CD4-positive, alpha-beta T cell (primary cell): ENCODE data around the gene PTPN7. TPM values are rescaled to one million over a fixed set of nuclear protein-coding genes. Genes with fewer than 3 reads are reported as not detected.

Source experiments
- ATAC-seq: fragments of 200-7000 bp; cut with Tn5 transposase; one replicate; pipeline ENCODE4 v1.10.0; 2022; ENCODE audit warnings: mild to moderate bottlenecking; ENCODE audit not compliant: poor library complexity
- CTCF ChIA-PET: fragments of 350-600 bp; sonication (Branson Sonifier 250); formaldehyde crosslinking; loops from one replicate; lab custom pipeline; 2021; ENCODE audit warnings: antibody characterized with exemption, inconsistent platforms; lab: Charles Lee
- POLR2A ChIA-PET: fragments of 350-600 bp; sonication (Branson Sonifier 250); formaldehyde crosslinking; loops from one replicate; lab custom pipeline; 2021; ENCODE audit warnings: antibody characterized with exemption, inconsistent platforms; lab: Charles Lee
- DNase-seq, 14 experiments: peaks; one replicate each; pipeline ENCODE4 v3.0.0-alpha.2; 2013 to 2020; ENCODE audit warnings: mixed read lengths in 2 of 14
- H3K27ac ChIP-seq, 2 donors: one replicate each; pipeline versions ENCODE4 v1.5.1 to v1.7.0; 2013; ENCODE audit warnings: low read length in 2 of 2, low read depth in 1 of 2, mild to moderate bottlenecking in 1 of 2
- H3K27me3 ChIP-seq, 2 experiments: 1 replicate in 1 of 2; 2 replicates in 1 of 2; pipeline versions ENCODE4 v1.6.1 to v1.7.0; 2013; ENCODE audit warnings: low read length in 2 of 2, control low read depth in 1 of 2, mild to moderate bottlenecking in 1 of 2, moderate library complexity in 1 of 2; ENCODE audit not compliant: insufficient read depth in 2 of 2, control insufficient read depth in 1 of 2
- H3K36me3 ChIP-seq: one replicate; pipeline ENCODE4 v1.6.1; 2013; ENCODE audit warnings: low read length, control low read depth; ENCODE audit not compliant: insufficient read depth
- H3K4me1 ChIP-seq: one replicate; pipeline ENCODE4 v1.6.1; 2013; ENCODE audit warnings: low read length, control low read depth; ENCODE audit not compliant: insufficient read depth
- H3K4me3 ChIP-seq: one replicate; pipeline ENCODE4 v1.5.1; 2013; ENCODE audit warnings: mild to moderate bottlenecking, low read length, moderate library complexity
- H3K9me3 ChIP-seq, 2 experiments: 1 replicate in 1 of 2; 2 replicates in 1 of 2; pipeline versions ENCODE4 v1.6.1 to v1.7.0; 2013; ENCODE audit warnings: low read length in 2 of 2, mild to moderate bottlenecking in 2 of 2, control low read depth in 1 of 2, moderate library complexity in 1 of 2; ENCODE audit not compliant: control insufficient read depth in 1 of 2, insufficient read depth in 1 of 2
- H3K27ac Mint-ChIP-seq: one replicate; pipeline ENCODE4 v1.8.0; 2020; ENCODE audit warnings: mixed read lengths
- H3K27me3 Mint-ChIP-seq: one replicate; pipeline ENCODE4 v1.8.0; 2021; ENCODE audit warnings: mixed read lengths
- H3K36me3 Mint-ChIP-seq: one replicate; pipeline ENCODE4 v1.8.0; 2021; ENCODE audit warnings: low read depth, mixed read lengths
- H3K4me1 Mint-ChIP-seq: one replicate; pipeline ENCODE4 v1.8.0; 2021; ENCODE audit warnings: low read depth, mixed read lengths
- H3K4me3 Mint-ChIP-seq: one replicate; pipeline ENCODE4 v1.8.0; 2020; ENCODE audit warnings: mild to moderate bottlenecking, mixed read lengths
- H3K9me3 Mint-ChIP-seq: one replicate; pipeline ENCODE4 v1.8.0; 2020; ENCODE audit warnings: mixed read lengths
- intact Hi-C, 2 experiments: fragments of 100-400 bp; cut with DNase I in 1 of 2; cut with micrococcal nuclease in 1 of 2; formaldehyde crosslinking; loops; one replicate each; pipeline versions ENCODE4 v1.15.1 to v1.9.0; 2023 to 2025; cut with DNase I, micrococcal nuclease
- total RNA-seq, 174 experiments: library from RNA in 2 of 174; stranded (reverse) in 2 of 174; gene quantifications; one replicate each; pipeline ENCODE4 v1.2.3 and lab custom pipeline; 2021 to 2026
- TF ChIP-seq, protein P1 (sequence below): fragments of 200-600 bp; IDR thresholded peaks from one replicate; pipeline ENCODE4 v1.8.0; 2022; ENCODE audit warnings: antibody characterized with exemption, mild to moderate bottlenecking

PTPN7 gene
- total RNA-seq, 2 experiments from 2014 or later = 144 to 145 TPM

DNA sequence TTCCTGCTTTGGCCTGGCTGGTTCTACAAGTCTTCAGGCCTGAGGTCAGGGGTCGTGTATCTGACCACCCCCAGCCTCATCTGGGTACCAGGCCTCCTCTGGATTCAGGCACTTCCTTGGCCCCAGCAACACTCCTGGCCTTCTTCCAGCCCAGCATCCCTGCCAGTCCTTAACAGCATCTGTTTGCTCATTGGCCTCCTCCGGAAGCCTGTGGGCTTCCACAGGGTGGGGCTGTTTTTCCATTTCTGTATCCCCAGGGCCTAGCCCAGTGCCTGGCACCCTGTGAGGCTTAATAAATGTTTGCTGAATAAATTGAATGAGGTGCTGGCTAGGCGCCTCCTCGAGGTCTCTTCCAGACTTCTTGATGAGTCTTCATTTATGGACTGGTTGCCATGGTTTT is 59.2 kb downstream of the PTPN7 start:
- no peak overlapping the region for H3K4me3 ChIP-seq
- H3K9me3 ChIP-seq = no peaks in the 10 kb centered on the region
- ChIA-PET POLR2A (no interaction called here), CTCF (no interaction called here)
- Mint-ChIP-seq H3K9me3 (no peaks in the 10 kb centered on the region), H3K36me3 (no peaks in the 10 kb centered on the region), H3K27me3 (no peaks in the 10 kb centered on the region), H3K4me1 (no peaks in the 10 kb centered on the region), H3K4me3 (no peak overlapping the region), H3K27ac (no peak overlapping the region)
- intact Hi-C loops = no loop called here
- no peaks in the 10 kb centered on the region for H3K4me1 ChIP-seq
- ATAC-seq (no peak), DNase-seq (no peak)
- no peaks in the 10 kb centered on the region for H3K27me3 ChIP-seq
- TF ChIP-seq, protein P1, sequence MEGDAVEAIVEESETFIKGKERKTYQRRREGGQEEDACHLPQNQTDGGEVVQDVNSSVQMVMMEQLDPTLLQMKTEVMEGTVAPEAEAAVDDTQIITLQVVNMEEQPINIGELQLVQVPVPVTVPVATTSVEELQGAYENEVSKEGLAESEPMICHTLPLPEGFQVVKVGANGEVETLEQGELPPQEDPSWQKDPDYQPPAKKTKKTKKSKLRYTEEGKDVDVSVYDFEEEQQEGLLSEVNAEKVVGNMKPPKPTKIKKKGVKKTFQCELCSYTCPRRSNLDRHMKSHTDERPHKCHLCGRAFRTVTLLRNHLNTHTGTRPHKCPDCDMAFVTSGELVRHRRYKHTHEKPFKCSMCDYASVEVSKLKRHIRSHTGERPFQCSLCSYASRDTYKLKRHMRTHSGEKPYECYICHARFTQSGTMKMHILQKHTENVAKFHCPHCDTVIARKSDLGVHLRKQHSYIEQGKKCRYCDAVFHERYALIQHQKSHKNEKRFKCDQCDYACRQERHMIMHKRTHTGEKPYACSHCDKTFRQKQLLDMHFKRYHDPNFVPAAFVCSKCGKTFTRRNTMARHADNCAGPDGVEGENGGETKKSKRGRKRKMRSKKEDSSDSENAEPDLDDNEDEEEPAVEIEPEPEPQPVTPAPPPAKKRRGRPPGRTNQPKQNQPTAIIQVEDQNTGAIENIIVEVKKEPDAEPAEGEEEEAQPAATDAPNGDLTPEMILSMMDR = no peak
- no peak overlapping the region for H3K27ac ChIP-seq
- H3K36me3 ChIP-seq = no peaks in the 10 kb centered on the region

Other genes with a start within 250 kb of the PTPN7 start
- gene LMOD1, start 214.1 kb downstream of the PTPN7 start, total RNA-seq = not detected
- 10 to 100 TPM; 46.2 to 49.6 TPM for gene TIMM17A, start 205.1 kb downstream of the PTPN7 start, total RNA-seq
- 10 to 100 TPM; 19.9 to 20.8 TPM for gene RNPEP, start 178.0 kb downstream of the PTPN7 start, total RNA-seq
- 1 to 10 TPM; 2.0 to 2.7 TPM for gene ELF3, start 150.0 kb downstream of the PTPN7 start, total RNA-seq
- not detected for gene GPR37L1, start 37.7 kb downstream of the PTPN7 start, total RNA-seq
- 10 to 100 TPM; 73.5 to 73.8 TPM for gene ARL8A, start 15.9 kb downstream of the PTPN7 start, total RNA-seq
- under 1 TPM; 0.19 to 0.45 TPM for gene LGR6, start 33.2 kb upstream of the PTPN7 start, total RNA-seq
- gene UBE2T, start 181.3 kb upstream of the PTPN7 start, total RNA-seq = 1 to 10 TPM; 1.1 TPM
- gene PPP1R12B, start 188.1 kb upstream of the PTPN7 start, total RNA-seq = 10 to 100 TPM; 15.0 to 15.3 TPM